Suprapubic skin (tissue), 4 donors: ENCODE results near the gene DUT. TPM values are rescaled to one million over a fixed set of nuclear protein-coding genes. Genes with fewer than 3 reads are reported as not detected.

Experiments used
- DNase-seq, 2 donors: peaks; one replicate each; pipeline ENCODE4 v3.0.0-alpha.2; 2019; ENCODE audit warnings: low spot score in 2 of 2
- H3K27ac ChIP-seq: fragments of 200-600 bp; sonication (generic); one replicate; pipeline ENCODE4 v1.5.1; 2019
- H3K27me3 ChIP-seq: fragments of 200-600 bp; sonication (generic); one replicate; pipeline ENCODE4 v1.5.1; 2019
- H3K36me3 ChIP-seq: fragments of 200-600 bp; sonication (generic); one replicate; pipeline ENCODE4 v1.5.1; 2019
- H3K4me1 ChIP-seq: fragments of 200-600 bp; sonication (generic); one replicate; pipeline ENCODE4 v1.5.1; 2019
- H3K4me3 ChIP-seq: fragments of 200-600 bp; sonication (generic); one replicate; pipeline ENCODE4 v1.5.1; 2019; ENCODE audit warnings: mild to moderate bottlenecking
- H3K9me3 ChIP-seq: fragments of 200-600 bp; sonication (generic); one replicate; pipeline ENCODE4 v1.5.1; 2019
- EP300 ChIP-seq: sonication (generic); formaldehyde crosslinking; IDR thresholded peaks from one replicate; pipeline ENCODE4 v1.6.1; 2017; ENCODE audit warnings: antibody characterized with exemption
- POLR2A ChIP-seq, 2 donors: fragments of 450-650 bp; IDR thresholded peaks; one replicate each; pipeline ENCODE4 v1.6.1; 2017; ENCODE audit warnings: antibody characterized with exemption in 2 of 2, mild to moderate bottlenecking in 2 of 2, moderate library complexity in 2 of 2
- POLR2AphosphoS5 ChIP-seq, 3 donors: sonication (generic); formaldehyde crosslinking; IDR thresholded peaks; one replicate each; pipeline ENCODE4 v1.6.1; 2017; ENCODE audit warnings: antibody characterized with exemption in 3 of 3
- WGBS: methylation state at CpG from one replicate; pipeline ENCODE4 v1.1.5; 2018; 5-methylcytosine and 5-hydroxymethylcytosine counted together
- total RNA-seq, 4 donors: library from RNA; depleted of rRNA; stranded (reverse); fragments of >200 nt; gene quantifications; one replicate each; pipeline ENCODE4 v1.1.0, GENCODE V29; 2016
- TF ChIP-seq, protein P1 (sequence below), 2 donors: fragments of 200-600 bp in 1 of 2; fragments of 450-650 bp in 1 of 2; sonication (generic) in 1 of 2; IDR thresholded peaks; one replicate each; pipeline ENCODE4 v1.5.1; 2016 to 2019; ENCODE audit warnings: antibody characterized with exemption in 2 of 2, mild to moderate bottlenecking in 1 of 2, moderate library complexity in 1 of 2

Gene DUT
- total RNA-seq, 4 donors from 2014 or later = 49.3 to 69.4 (median 64.2) TPM

- Histone ChIP-seq H3K4me3 (no peak overlapping the region), H3K27ac (peak overlapping the region; percentile 73), H3K36me3 (no peaks in the 10 kb centered on the region), H3K4me1 (peaks cover 22% of the 10 kb centered on the region), H3K27me3 (no peaks in the 10 kb centered on the region), H3K9me3 (no peaks in the 10 kb centered on the region)
- TF ChIP-seq, protein P1, sequence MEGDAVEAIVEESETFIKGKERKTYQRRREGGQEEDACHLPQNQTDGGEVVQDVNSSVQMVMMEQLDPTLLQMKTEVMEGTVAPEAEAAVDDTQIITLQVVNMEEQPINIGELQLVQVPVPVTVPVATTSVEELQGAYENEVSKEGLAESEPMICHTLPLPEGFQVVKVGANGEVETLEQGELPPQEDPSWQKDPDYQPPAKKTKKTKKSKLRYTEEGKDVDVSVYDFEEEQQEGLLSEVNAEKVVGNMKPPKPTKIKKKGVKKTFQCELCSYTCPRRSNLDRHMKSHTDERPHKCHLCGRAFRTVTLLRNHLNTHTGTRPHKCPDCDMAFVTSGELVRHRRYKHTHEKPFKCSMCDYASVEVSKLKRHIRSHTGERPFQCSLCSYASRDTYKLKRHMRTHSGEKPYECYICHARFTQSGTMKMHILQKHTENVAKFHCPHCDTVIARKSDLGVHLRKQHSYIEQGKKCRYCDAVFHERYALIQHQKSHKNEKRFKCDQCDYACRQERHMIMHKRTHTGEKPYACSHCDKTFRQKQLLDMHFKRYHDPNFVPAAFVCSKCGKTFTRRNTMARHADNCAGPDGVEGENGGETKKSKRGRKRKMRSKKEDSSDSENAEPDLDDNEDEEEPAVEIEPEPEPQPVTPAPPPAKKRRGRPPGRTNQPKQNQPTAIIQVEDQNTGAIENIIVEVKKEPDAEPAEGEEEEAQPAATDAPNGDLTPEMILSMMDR (IDR thresholded peaks at IDR 0.05) = no peak
- no peak for TF ChIP-seq POLR2A (IDR thresholded peaks at IDR 0.05)
- no peak for TF ChIP-seq EP300
- no peak for TF ChIP-seq POLR2AphosphoS5 (IDR thresholded peaks at IDR 0.05)
- 37% methylated on average over 3 of the region's 3 CpGs for WGBS
- no peak for DNase-seq
Measured at GRCh38 chr15:48384616-48385015, 53.4 kb downstream of the DUT start.

DNA sequence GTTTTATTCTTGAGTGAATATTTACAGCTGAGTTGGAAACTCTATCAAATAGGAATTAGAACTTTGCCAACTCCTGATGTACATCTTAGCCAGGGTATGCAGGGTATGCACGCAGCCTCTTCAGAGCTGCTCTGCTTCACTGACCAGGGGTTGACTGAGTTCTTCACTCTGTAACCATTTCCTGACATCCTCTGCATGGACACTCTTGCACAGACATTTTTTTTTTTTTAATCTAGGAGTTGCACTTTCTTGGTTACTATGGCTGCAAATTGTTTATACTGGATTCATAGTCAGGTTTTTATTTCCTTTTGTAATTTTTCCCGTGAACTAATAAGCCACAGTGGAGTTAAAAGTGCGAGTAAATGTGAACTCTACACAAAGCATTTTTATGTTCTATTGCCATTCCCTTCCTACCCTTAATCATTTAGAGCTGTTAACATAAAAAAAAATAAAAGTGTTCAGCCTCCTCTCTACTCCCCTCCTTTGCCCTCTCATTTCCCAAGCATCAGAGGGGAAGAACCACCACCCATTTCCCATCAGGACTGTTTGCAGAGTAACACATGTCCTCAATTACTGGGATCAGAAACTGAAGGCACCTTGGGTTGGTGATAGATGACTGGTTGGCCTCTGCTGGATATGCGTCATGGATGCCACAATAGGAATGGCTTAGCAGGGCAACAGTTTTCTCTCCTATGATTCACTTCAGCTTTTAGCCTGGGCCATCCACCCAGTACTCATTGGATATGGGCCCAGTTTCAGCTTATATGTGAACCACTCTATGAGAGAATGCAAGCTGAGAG lies 54.0 kb downstream of the DUT start:
- peak overlapping the region; percentile 73 for H3K27ac ChIP-seq
- TF ChIP-seq EP300 (no peak), POLR2AphosphoS5 (IDR thresholded peaks at IDR 0.05) (peak in 2 of 3 donors; percentile 59 to 69), POLR2A (IDR thresholded peaks at IDR 0.05) (no peak)
- TF ChIP-seq, protein P1 (IDR thresholded peaks at IDR 0.05) = no peak
- WGBS = 22% methylated on average over 3 of the region's 4 CpGs
- no peaks in the 10 kb centered on the region for H3K9me3 ChIP-seq
- peak in 1 of 2 donors; percentile 67 for DNase-seq
- no peaks in the 10 kb centered on the region for H3K27me3 ChIP-seq
- H3K36me3 ChIP-seq = no peaks in the 10 kb centered on the region
- no peak overlapping the region for H3K4me3 ChIP-seq
- peaks cover 27% of the 10 kb centered on the region for H3K4me1 ChIP-seq

- Histone ChIP-seq H3K4me1 (peaks cover 39% of the 10 kb centered on the region), H3K4me3 (no peak overlapping the region), H3K9me3 (no peaks in the 10 kb centered on the region), H3K27me3 (no peaks in the 10 kb centered on the region), H3K27ac (no peak overlapping the region), H3K36me3 (no peaks in the 10 kb centered on the region)
- DNase-seq = no peak
- 27% methylated on average over 4 of the region's 4 CpGs for WGBS
- TF ChIP-seq POLR2AphosphoS5 (IDR thresholded peaks at IDR 0.05) = no peak
- TF ChIP-seq, protein P1 (IDR thresholded peaks at IDR 0.05) = no peak
- no peak for TF ChIP-seq EP300
- TF ChIP-seq POLR2A (IDR thresholded peaks at IDR 0.05) = no peak
Measured at GRCh38 chr15:48388016-48388851, 57.0 kb downstream of the DUT start.

DNA sequence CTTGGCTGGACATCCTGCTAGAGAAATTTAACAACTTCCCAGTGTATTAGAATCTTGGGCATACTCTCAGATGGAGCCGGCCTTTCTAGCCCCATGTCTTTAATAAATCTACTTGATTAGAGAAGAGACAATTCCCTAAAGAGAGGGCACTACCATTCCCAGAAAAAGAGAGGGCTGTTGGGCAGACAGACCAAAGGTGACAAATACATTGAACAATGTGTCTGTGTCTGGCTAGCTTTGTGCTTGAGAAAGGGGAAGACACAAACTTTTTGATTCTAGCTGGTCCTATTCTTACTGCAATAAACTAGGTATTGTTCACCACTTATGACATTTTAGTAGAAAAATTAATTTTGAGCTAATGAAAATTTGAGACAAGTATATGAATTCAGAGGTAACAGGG lies 57.7 kb downstream of the DUT start:
- Histone ChIP-seq H3K9me3 (no peaks in the 10 kb centered on the region), H3K4me3 (no peak overlapping the region), H3K27me3 (no peaks in the 10 kb centered on the region), H3K27ac (peak overlapping the region; percentile 37), H3K4me1 (peaks cover 45% of the 10 kb centered on the region), H3K36me3 (no peaks in the 10 kb centered on the region)
- no peak for DNase-seq
- WGBS = 60% methylated on average over 1 of the region's 1 CpG
- TF ChIP-seq POLR2AphosphoS5 (IDR thresholded peaks at IDR 0.05) (no peak), EP300 (no peak), POLR2A (IDR thresholded peaks at IDR 0.05) (no peak)
- TF ChIP-seq, protein P1 (IDR thresholded peaks at IDR 0.05) = no peak

DNA sequence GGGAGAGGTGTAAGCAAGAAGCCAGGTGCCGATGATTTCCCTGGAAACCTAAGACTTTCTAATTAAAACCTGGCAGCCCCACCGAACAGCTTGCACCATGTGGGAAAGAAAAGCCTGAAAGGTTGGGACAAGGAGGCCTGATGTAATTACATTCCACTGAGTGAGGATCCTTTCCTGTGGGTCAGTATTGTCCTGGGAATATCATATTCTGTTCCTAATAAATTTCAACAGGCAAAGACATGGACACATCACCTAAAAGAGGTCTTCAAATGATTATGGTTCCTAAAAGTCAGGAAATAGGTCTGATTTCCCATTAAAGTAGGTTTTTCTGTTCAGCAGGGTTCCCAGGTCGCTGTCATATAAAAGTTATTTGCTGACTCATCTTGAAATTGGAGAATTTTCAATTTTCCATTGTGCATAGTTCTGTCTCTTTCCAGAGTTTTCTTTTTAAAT lies 58.5 kb downstream of the DUT start:
- peak overlapping the region; percentile 37 for H3K27ac ChIP-seq
- no peak for DNase-seq

More for the DNA sequence above, 58.5 kb downstream of the DUT start:
- 35% methylated on average over 3 of the region's 3 CpGs for WGBS
- Histone ChIP-seq H3K36me3 (no peaks in the 10 kb centered on the region), H3K9me3 (no peaks in the 10 kb centered on the region), H3K4me3 (no peak overlapping the region), H3K27me3 (no peaks in the 10 kb centered on the region), H3K4me1 (peaks cover 47% of the 10 kb centered on the region)
- TF ChIP-seq EP300 (no peak), POLR2AphosphoS5 (IDR thresholded peaks at IDR 0.05) (no peak), POLR2A (IDR thresholded peaks at IDR 0.05) (no peak)
- TF ChIP-seq, protein P1 (IDR thresholded peaks at IDR 0.05) = no peak
